ENCODE results near the gene LUZP2.

Gene LUZP2

GRCh38 chr11:24592360-24592759 is 95.5 kb downstream of the LUZP2 start:
- no peak for DNase-seq (ENCODE audit: low read depth)
- TF ChIP-seq CTCF (IDR thresholded peaks at IDR 0.05; ENCODE audit: control insufficient read depth, insufficient read depth, low read depth, low read length, missing control alignments) = no peak
- H3K4me3 ChIP-seq (ENCODE audit: control insufficient read depth, low read depth, low read length) = no peak overlapping the region

- H3K4me3 ChIP-seq (ENCODE audit: control insufficient read depth, low read depth, low read length) = no peak overlapping the region
- TF ChIP-seq CTCF (IDR thresholded peaks at IDR 0.05; ENCODE audit: control insufficient read depth, insufficient read depth, low read depth, low read length, missing control alignments) = no peak
- DNase-seq (ENCODE audit: low read depth) = no peak
These were observed 96.5 kb downstream of the LUZP2 start for GRCh38 chr11:24593332-24593731.

GRCh38 chr11:24594401-24594800 is 97.5 kb downstream of the LUZP2 start:
- H3K4me3 ChIP-seq (ENCODE audit: control insufficient read depth, low read depth, low read length) = no peak overlapping the region
- no peak for DNase-seq (ENCODE audit: low read depth)
- TF ChIP-seq CTCF (IDR thresholded peaks at IDR 0.05; ENCODE audit: control insufficient read depth, insufficient read depth, low read depth, low read length, missing control alignments) = no peak

- TF ChIP-seq CTCF (IDR thresholded peaks at IDR 0.05; ENCODE audit: control insufficient read depth, insufficient read depth, low read depth, low read length, missing control alignments) = no peak
- DNase-seq (ENCODE audit: low read depth) = no peak
- no peak overlapping the region for H3K4me3 ChIP-seq (ENCODE audit: control insufficient read depth, low read depth, low read length)
These were observed 101.8 kb downstream of the LUZP2 start for GRCh38 chr11:24598641-24599040.

- DNase-seq (ENCODE audit: low read depth) = no peak
- no peak for TF ChIP-seq CTCF (IDR thresholded peaks at IDR 0.05; ENCODE audit: control insufficient read depth, insufficient read depth, low read depth, low read length, missing control alignments)
- no peak overlapping the region for H3K4me3 ChIP-seq (ENCODE audit: control insufficient read depth, low read depth, low read length)
These were observed 112.6 kb downstream of the LUZP2 start for GRCh38 chr11:24609192-24610119.

GRCh38 chr11:24615451-24616160 is 118.8 kb downstream of the LUZP2 start:
- DNase-seq (ENCODE audit: low read depth) = no peak
- TF ChIP-seq CTCF (IDR thresholded peaks at IDR 0.05; ENCODE audit: control insufficient read depth, insufficient read depth, low read depth, low read length, missing control alignments) = no peak

More at GRCh38 chr11:24615451-24616160, 118.8 kb downstream of the LUZP2 start:
- H3K4me3 ChIP-seq (ENCODE audit: control insufficient read depth, low read depth, low read length) = no peak overlapping the region

All from AG09309 (cell line).